Liver (tissue), 9 donors: ENCODE results near the gene TPGS1. TPM values are rescaled to one million over a fixed set of nuclear protein-coding genes. Genes with fewer than 3 reads are reported as not detected.

Experiments
- DNase-seq: peaks from one replicate; pipeline ENCODE4 v3.0.0-alpha.2; 2017; ENCODE audit warnings: low spot score
- H3K27ac ChIP-seq, 2 donors: one replicate each; pipeline ENCODE4 v1.7.0; 2013; ENCODE audit warnings: inconsistent platforms in 2 of 2, low read length in 2 of 2, control low read depth in 1 of 2, low read depth in 1 of 2, mild to moderate bottlenecking in 1 of 2
- H3K27me3 ChIP-seq, 4 donors: one replicate each; pipeline versions ENCODE4 v1.6.1 to v1.7.0; 2013; ENCODE audit warnings: low read length in 3 of 4, inconsistent platforms in 1 of 4, mild to moderate bottlenecking in 1 of 4, moderate library complexity in 1 of 4; ENCODE audit not compliant: control insufficient read depth in 4 of 4, insufficient read depth in 4 of 4
- H3K36me3 ChIP-seq, 4 donors: one replicate each; pipeline versions ENCODE4 v1.6.1 to v1.7.0; 2013; ENCODE audit warnings: low read length in 3 of 4, mild to moderate bottlenecking in 3 of 4, low read depth in 1 of 4, moderate library complexity in 1 of 4; ENCODE audit not compliant: control insufficient read depth in 4 of 4, insufficient read depth in 3 of 4
- H3K4me1 ChIP-seq, 4 donors: one replicate each; pipeline versions ENCODE4 v1.6.1 to v1.7.0; 2013; ENCODE audit warnings: low read length in 3 of 4, mild to moderate bottlenecking in 3 of 4, moderate library complexity in 1 of 4; ENCODE audit not compliant: control insufficient read depth in 4 of 4, insufficient read depth in 4 of 4
- H3K4me3 ChIP-seq, 3 donors: one replicate each; pipeline versions ENCODE4 v1.6.1 to v1.7.0; 2013; ENCODE audit warnings: low read length in 3 of 3, control low read depth in 1 of 3, low read depth in 1 of 3, mild to moderate bottlenecking in 1 of 3
- H3K9ac ChIP-seq, 2 donors: one replicate each; pipeline ENCODE4 v1.7.0; 2013; ENCODE audit warnings: low read length in 2 of 2, mild to moderate bottlenecking in 2 of 2, moderate library complexity in 2 of 2, control low read depth in 1 of 2, low read depth in 1 of 2
- H3K9me3 ChIP-seq, 4 donors: one replicate each; pipeline versions ENCODE4 v1.6.1 to v1.7.0; 2013; ENCODE audit warnings: low read length in 3 of 4; ENCODE audit not compliant: control insufficient read depth in 4 of 4
- CTCF ChIP-seq: fragments of 150-350 bp; IDR thresholded peaks from 2 replicates; pipeline ENCODE4 v1.5.1; 2017; ENCODE audit warnings: improper control_type of control experiment, low read depth, low read length; ENCODE audit not compliant: missing input control
- FOXA1 ChIP-seq: IDR thresholded peaks from 2 replicates; pipeline ENCODE4 v1.6.1; 2016; ENCODE audit warnings: antibody characterized with exemption
- HNF4A ChIP-seq, 2 donors: conservative IDR thresholded peaks; 2 replicates each; pipeline ENCODE4 v1.6.1; 2016; ENCODE audit warnings: antibody characterized with exemption in 2 of 2, mild to moderate bottlenecking in 2 of 2
- HNF4G ChIP-seq: IDR thresholded peaks from 2 replicates; pipeline ENCODE4 v1.6.1; 2016; ENCODE audit warnings: antibody characterized with exemption
- JUND ChIP-seq, 2 donors: IDR thresholded peaks; 2 replicates each; pipeline ENCODE4 v1.6.1; 2016; ENCODE audit warnings: antibody characterized with exemption in 2 of 2
- RAD21 ChIP-seq, 2 donors: IDR thresholded peaks; 2 replicates each; pipeline ENCODE4 v1.6.1; 2016; ENCODE audit warnings: antibody characterized with exemption in 2 of 2, mild to moderate bottlenecking in 2 of 2
- SP1 ChIP-seq: IDR thresholded peaks from 2 replicates; pipeline ENCODE4 v1.6.1; 2018; ENCODE audit warnings: antibody characterized with exemption, mild to moderate bottlenecking
- YY1 ChIP-seq: IDR thresholded peaks from 2 replicates; pipeline ENCODE4 v1.6.1; 2016; ENCODE audit warnings: antibody characterized with exemption, mild to moderate bottlenecking
- WGBS: extraction: QIAGEN DNeasy Blood & Tissue Kit; methylation state at CpG from one replicate; pipeline ENCODE4 v1.1.7; 2013; 5-methylcytosine and 5-hydroxymethylcytosine counted together
- polyA plus RNA-seq, 2 donors: library from polyadenylated mRNA; stranded (reverse) in 1 of 2; unstranded in 1 of 2; fragments of 200-250 nt in 1 of 2; fragments of >200 nt in 1 of 2; fragmentation: Nextera tagmentation in 1 of 2; extraction: Ambion mirVana in 1 of 2; gene quantifications; one replicate each; pipeline versions ENCODE4 v1.2.1 to v1.2.3, GENCODE V29; 2013 to 2015
- total RNA-seq, 2 donors: library from RNA; depleted of rRNA; stranded (reverse); fragments of >200 nt; gene quantifications; one replicate each; pipeline ENCODE4 v1.2.3, GENCODE V29; 2014
- TF ChIP-seq, protein P1 (sequence below): IDR thresholded peaks from 2 replicates; pipeline ENCODE4 v1.6.1; 2016; ENCODE audit warnings: antibody characterized with exemption
- TF ChIP-seq, protein P2 (sequence below): IDR thresholded peaks from 2 replicates; pipeline ENCODE4 v1.6.1; 2016; ENCODE audit warnings: antibody characterized with exemption, mild to moderate bottlenecking
- TF ChIP-seq, protein P3 (sequence below): IDR thresholded peaks from 2 replicates; pipeline ENCODE4 v1.6.1; 2016; ENCODE audit warnings: antibody characterized with exemption
- TF ChIP-seq, protein P4 (sequence below): IDR thresholded peaks from 2 replicates; pipeline ENCODE4 v1.6.1; 2016; ENCODE audit warnings: antibody characterized with exemption
- donor health status: healthy.
- donor health status: healthy.
- donor health status: healthy.
- donor health status: healthy.
- donor health status: healthy.

Gene TPGS1
- total and polyA plus RNA-seq, 4 donors, result 1.7 to 15.5 (median 14.7) TPM

- Histone ChIP-seq H3K4me1 (no peaks in the 10 kb centered on the region), H3K27me3 (no peaks in the 10 kb centered on the region), H3K4me3 (no peak overlapping the region), H3K9me3 (no peaks in the 10 kb centered on the region), H3K27ac (no peak overlapping the region), H3K36me3 (no peaks in the 10 kb centered on the region), H3K9ac (no peak overlapping the region)
- TF ChIP-seq, protein P1, sequence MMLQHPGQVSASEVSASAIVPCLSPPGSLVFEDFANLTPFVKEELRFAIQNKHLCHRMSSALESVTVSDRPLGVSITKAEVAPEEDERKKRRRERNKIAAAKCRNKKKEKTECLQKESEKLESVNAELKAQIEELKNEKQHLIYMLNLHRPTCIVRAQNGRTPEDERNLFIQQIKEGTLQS, result no peak
- TF ChIP-seq YY1 (no peak), HNF4G (no peak), RAD21 (IDR thresholded peaks at IDR 0.05) (no peak), CTCF (no peak), HNF4A (conservative IDR thresholded peaks at IDR 0.05) (no peak), FOXA1 (no peak)
- TF ChIP-seq, protein P2, sequence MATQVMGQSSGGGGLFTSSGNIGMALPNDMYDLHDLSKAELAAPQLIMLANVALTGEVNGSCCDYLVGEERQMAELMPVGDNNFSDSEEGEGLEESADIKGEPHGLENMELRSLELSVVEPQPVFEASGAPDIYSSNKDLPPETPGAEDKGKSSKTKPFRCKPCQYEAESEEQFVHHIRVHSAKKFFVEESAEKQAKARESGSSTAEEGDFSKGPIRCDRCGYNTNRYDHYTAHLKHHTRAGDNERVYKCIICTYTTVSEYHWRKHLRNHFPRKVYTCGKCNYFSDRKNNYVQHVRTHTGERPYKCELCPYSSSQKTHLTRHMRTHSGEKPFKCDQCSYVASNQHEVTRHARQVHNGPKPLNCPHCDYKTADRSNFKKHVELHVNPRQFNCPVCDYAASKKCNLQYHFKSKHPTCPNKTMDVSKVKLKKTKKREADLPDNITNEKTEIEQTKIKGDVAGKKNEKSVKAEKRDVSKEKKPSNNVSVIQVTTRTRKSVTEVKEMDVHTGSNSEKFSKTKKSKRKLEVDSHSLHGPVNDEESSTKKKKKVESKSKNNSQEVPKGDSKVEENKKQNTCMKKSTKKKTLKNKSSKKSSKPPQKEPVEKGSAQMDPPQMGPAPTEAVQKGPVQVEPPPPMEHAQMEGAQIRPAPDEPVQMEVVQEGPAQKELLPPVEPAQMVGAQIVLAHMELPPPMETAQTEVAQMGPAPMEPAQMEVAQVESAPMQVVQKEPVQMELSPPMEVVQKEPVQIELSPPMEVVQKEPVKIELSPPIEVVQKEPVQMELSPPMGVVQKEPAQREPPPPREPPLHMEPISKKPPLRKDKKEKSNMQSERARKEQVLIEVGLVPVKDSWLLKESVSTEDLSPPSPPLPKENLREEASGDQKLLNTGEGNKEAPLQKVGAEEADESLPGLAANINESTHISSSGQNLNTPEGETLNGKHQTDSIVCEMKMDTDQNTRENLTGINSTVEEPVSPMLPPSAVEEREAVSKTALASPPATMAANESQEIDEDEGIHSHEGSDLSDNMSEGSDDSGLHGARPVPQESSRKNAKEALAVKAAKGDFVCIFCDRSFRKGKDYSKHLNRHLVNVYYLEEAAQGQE, result no peak
- TF ChIP-seq, protein P3, sequence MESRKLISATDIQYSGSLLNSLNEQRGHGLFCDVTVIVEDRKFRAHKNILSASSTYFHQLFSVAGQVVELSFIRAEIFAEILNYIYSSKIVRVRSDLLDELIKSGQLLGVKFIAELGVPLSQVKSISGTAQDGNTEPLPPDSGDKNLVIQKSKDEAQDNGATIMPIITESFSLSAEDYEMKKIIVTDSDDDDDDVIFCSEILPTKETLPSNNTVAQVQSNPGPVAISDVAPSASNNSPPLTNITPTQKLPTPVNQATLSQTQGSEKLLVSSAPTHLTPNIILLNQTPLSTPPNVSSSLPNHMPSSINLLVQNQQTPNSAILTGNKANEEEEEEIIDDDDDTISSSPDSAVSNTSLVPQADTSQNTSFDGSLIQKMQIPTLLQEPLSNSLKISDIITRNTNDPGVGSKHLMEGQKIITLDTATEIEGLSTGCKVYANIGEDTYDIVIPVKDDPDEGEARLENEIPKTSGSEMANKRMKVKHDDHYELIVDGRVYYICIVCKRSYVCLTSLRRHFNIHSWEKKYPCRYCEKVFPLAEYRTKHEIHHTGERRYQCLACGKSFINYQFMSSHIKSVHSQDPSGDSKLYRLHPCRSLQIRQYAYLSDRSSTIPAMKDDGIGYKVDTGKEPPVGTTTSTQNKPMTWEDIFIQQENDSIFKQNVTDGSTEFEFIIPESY, result no peak
- 73% methylated on average over 18 of the region's 18 CpGs for WGBS
- no peak for DNase-seq
These were observed 17.7 kb downstream of the TPGS1 start for GRCh38 chr19:525029-525428.

DNA sequence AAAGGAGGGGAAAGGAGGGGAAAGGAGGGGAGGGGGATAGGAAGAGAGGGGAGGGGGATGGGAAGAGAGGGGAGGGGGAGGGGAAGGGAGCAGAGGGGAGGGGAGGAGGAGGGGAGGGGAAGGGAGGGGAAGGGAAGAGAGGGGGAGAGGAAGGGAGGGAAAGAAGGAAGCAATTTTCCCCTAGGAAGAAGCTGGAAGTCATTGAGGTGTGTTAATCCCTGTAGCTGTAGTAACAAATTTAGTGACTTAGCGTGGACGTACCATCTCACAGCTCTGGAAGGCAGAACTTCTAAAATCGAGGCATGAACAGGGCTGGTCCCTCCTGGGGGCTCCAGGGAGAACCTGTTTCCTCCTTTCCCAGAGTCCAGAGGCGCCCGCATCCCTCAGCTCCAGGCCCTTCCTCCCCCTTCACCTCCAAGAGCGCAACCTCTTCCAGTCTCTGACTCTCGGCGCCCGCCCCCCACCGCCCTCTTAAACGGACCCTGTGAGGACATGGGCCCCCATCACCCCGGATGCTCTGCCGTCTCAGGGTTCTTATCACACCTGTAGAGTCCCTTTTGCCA is 18.6 kb downstream of the TPGS1 start:
- Histone ChIP-seq H3K4me3 (no peak overlapping the region), H3K9ac (no peak overlapping the region), H3K27ac (no peak overlapping the region), H3K36me3 (no peaks in the 10 kb centered on the region), H3K27me3 (no peaks in the 10 kb centered on the region), H3K4me1 (peaks cover 0 to 7% (median 2%) of the 10 kb centered on the region in 4 donors), H3K9me3 (no peaks in the 10 kb centered on the region)
- TF ChIP-seq HNF4G, result no peak
- TF ChIP-seq JUND (IDR thresholded peaks at IDR 0.05), result no peak
- TF ChIP-seq, protein P4, sequence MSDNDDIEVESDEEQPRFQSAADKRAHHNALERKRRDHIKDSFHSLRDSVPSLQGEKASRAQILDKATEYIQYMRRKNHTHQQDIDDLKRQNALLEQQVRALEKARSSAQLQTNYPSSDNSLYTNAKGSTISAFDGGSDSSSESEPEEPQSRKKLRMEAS, result no peak
- no peak for TF ChIP-seq CTCF
- TF ChIP-seq SP1, result no peak
- DNase-seq, result no peak
- 57% methylated on average over 13 of the region's 13 CpGs for WGBS
